Fibroblast of upper back skin (primary cell): ENCODE results near the gene LRRC3C.

Experiments
- DNase-seq: peaks from one replicate; pipeline ENCODE4 v3.0.0-alpha.2; 2013

LRRC3C gene

GRCh38 chr17:39980351-39981206 is 53.0 kb downstream of the LRRC3C start, which contains the start of gene PSMD3:
TSS of gene PSMD3 (plus strand) at chr17:39980807. CDS start at chr17:39980971, 164 bp downstream.
- DNase-seq = peak; percentile 100

DNA sequence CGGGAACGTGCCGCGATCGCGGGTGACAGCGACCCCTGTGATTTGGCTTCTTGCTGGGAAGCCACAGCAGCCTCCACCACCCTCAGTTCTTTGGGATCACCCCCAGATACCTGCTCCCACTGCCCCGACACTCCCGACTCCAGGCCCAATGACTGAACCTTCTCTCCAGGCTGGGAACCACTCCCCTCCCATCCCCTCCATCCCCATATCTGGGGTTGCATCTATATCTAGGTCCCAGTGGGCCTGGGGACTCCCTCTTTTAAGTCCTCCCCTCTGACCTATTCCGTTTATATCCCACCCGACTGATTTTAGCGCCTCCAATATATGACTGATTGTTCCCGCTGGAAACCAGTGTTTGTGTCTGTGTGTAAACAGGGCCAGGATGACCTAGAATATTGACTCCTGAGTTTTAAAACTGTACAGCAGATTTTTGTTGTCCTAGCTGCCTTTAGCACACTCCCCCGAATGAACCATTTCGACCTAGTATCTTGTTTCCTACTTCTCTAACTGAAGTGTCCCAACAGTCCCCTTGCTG is 53.7 kb downstream of the LRRC3C start:
- peak; percentile 3 for DNase-seq

- no peak for DNase-seq
Observed at GRCh38 chr17:39981766-39982375, 54.3 kb downstream of the LRRC3C start.

- no peak for DNase-seq
Observed at GRCh38 chr17:39988206-39988810, 60.8 kb downstream of the LRRC3C start.

DNA sequence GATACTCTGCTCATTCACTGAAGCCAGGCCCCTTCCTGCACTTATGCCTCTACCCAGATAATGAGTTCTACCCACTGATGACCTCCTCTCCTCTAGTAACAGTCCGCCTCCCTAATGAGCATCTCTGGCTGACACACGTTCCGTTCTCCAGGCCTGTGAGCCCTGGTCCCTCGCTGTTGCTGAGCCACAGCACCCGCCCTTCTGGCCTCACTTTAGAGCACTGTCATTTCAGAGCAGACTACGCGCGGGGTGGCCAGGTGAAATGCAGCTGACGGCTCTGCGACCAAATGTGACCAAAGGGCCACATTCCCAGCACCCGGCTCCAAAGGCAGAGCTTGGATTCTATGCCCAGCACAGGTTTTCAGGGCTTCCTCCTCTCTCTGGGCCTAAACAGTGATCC is 66.9 kb downstream of the LRRC3C start:
- DNase-seq = no peak
